Spleen (tissue), 7 donors: Measurements from ENCODE around the gene ZIC5.

Experiments
- CTCF ChIP-seq, 11 experiments: fragments of 200-600 bp in 7 of 11; fragments of 450-650 bp in 4 of 11; sonication (generic) in 4 of 11; IDR thresholded peaks in 8 of 11; conservative IDR thresholded peaks in 3 of 11; 1 replicate in 7 of 11; 2 replicates in 4 of 11; pipeline versions ENCODE4 v1.4.0 to v1.8.0; 2016 to 2021; ENCODE audit warnings: antibody characterized with exemption in 11 of 11, inconsistent platforms in 4 of 11, mild to moderate bottlenecking in 1 of 11
- POLR2A ChIP-seq, 3 donors: fragments of 450-650 bp; IDR thresholded peaks; one replicate each; pipeline ENCODE4 v1.5.1; 2017; ENCODE audit warnings: antibody characterized with exemption in 3 of 3, mild to moderate bottlenecking in 1 of 3
- donor health status: DM: no; HTN: no; CAD: no; lungs with moderate emphysema.
- donor health status: DM: no; HTN: no; CAD: no.
- donor health status: DM: no; HTN: no; CAD: no.

GRCh38 chr13:99989276-99990125, 17.9 kb upstream of the ZIC5 start:
- TF ChIP-seq CTCF (IDR thresholded peaks at IDR 0.05 in 8 of 11, conservative IDR thresholded peaks at IDR 0.05 in 3 of 11) (no peak), POLR2A (IDR thresholded peaks at IDR 0.05) (no peak)
